HCT116 (cell line): ENCODE results near the gene PLOD1. TPM values are rescaled to one million over a fixed set of nuclear protein-coding genes. Genes with fewer than 3 reads are reported as not detected.
"Not testable (repeated sequence)": the region's sequence is repeated elsewhere in the genome, so short reads cannot be mapped to it uniquely, and the experiment has no call there.

Source experiments
- ATAC-seq: fragments of 200-7000 bp; cut with Tn5 transposase; 2 replicates; pipeline ENCODE4 v1.9.1; 2020; ENCODE audit warnings: mild to moderate bottlenecking, moderate library complexity
- BruUV-seq: library from RNA; stranded (reverse); fragments of 400-500 nt; replicated peaks from 2 replicates; lab custom pipeline; 2021; lab: Mats Ljungman, UMichigan
- CTCF ChIA-PET: fragments of 300-600 bp; sonication (Branson Sonifier 250); formaldehyde crosslinking; loops from one replicate; lab custom pipeline; 2021; ENCODE audit warnings: antibody characterized with exemption; lab: Charles Lee
- POLR2A ChIA-PET: fragments of 300-600, 350-600 bp; sonication (Branson Sonifier 250); formaldehyde crosslinking; loops from one replicate; lab custom pipeline; 2021; ENCODE audit warnings: antibody characterized with exemption; lab: Charles Lee
- RAD21 ChIA-PET, 2 experiments: fragments of 300-600 bp; sonication (Branson Sonifier 250); formaldehyde crosslinking; loops; one replicate each; lab custom pipeline; 2023; ENCODE audit warnings: low total read pairs in 2 of 2; ENCODE audit not compliant: uncharacterized antibody in 2 of 2, unreplicated experiment in 2 of 2, low non-redundant PET in 1 of 2; lab: Charles Lee
- DNase-seq: peaks from one replicate; pipeline ENCODE4 v3.0.0-alpha.2; 2010; ENCODE audit warnings: low read depth, low spot score
- H2AFZ ChIP-seq: fragments of 200-600 bp; shearing (Covaris generic), sonication (generic); 2 replicates; pipeline ENCODE4 v1.6.1; 2017; ENCODE audit warnings: low read depth, mixed run types, mixed read lengths, antibody characterized with exemption, low read length; ENCODE audit not compliant: poor library complexity, severe bottlenecking
- H3K27ac ChIP-seq: 2 replicates; pipeline ENCODE4 v1.5.1; 2012; ENCODE audit warnings: low read depth, low read length
- H3K27me3 ChIP-seq: fragments of 200-600 bp; sonication (generic); 2 replicates; pipeline ENCODE4 v1.6.1; 2016; ENCODE audit warnings: mixed run types, low read length, mixed read lengths; ENCODE audit not compliant: insufficient read depth
- H3K36me3 ChIP-seq, 2 experiments: fragments of 200-500 bp in 1 of 2; fragments of 200-600 bp in 1 of 2; sonication (Bioruptor generic) in 1 of 2; sonication (generic) in 1 of 2; 2 replicates each; pipeline versions ENCODE4 v1.5.1 to v1.6.1; 2014 to 2016; ENCODE audit warnings: low read length in 2 of 2, inconsistent platforms in 1 of 2, mixed read lengths in 1 of 2, mixed run types in 1 of 2; ENCODE audit not compliant: insufficient read depth in 2 of 2, control insufficient read depth in 1 of 2
- H3K4me1 ChIP-seq, 2 experiments: fragments of 200-600 bp in 1 of 2; sonication (generic) in 1 of 2; 2 replicates each; pipeline versions ENCODE4 v1.5.1 to v1.6.1; 2012 to 2017; ENCODE audit warnings: low read length in 2 of 2, inconsistent platforms in 1 of 2, mild to moderate bottlenecking in 1 of 2, mixed read lengths in 1 of 2, mixed run types in 1 of 2, moderate library complexity in 1 of 2; ENCODE audit not compliant: insufficient read depth in 2 of 2, control insufficient read depth in 1 of 2
- H3K4me2 ChIP-seq: fragments of 200-600 bp; sonication (generic); 2 replicates; pipeline ENCODE4 v1.6.1; 2017; ENCODE audit warnings: mixed run types, low read length, mixed read lengths
- H3K4me3 ChIP-seq, 2 experiments: fragments of 200-600 bp in 1 of 2; sonication (generic) in 1 of 2; replicated peaks in 1 of 2; 2 replicates each; pipeline ENCODE4 v1.5.1; 2011 to 2016; ENCODE audit warnings: low read length in 2 of 2, control low read depth in 1 of 2, low read depth in 1 of 2, mild to moderate bottlenecking in 1 of 2, mixed read lengths in 1 of 2, mixed run types in 1 of 2
- H3K79me2 ChIP-seq: fragments of 200-600 bp; sonication (generic); 2 replicates; pipeline ENCODE4 v1.6.1; 2017; ENCODE audit warnings: mild to moderate bottlenecking, mixed run types, low read length, moderate library complexity, mixed read lengths; ENCODE audit not compliant: insufficient read depth
- H3K9ac ChIP-seq: fragments of 200-600 bp; sonication (generic); 2 replicates; pipeline ENCODE4 v1.6.1; 2016; ENCODE audit warnings: low read length, mixed read lengths
- H3K9me2 ChIP-seq: fragments of 200-600 bp; sonication (generic), shearing (Covaris generic); 2 replicates; pipeline ENCODE4 v1.6.1; 2017; ENCODE audit warnings: mixed run types, mild to moderate bottlenecking, moderate library complexity; ENCODE audit not compliant: insufficient read depth
- H3K9me3 ChIP-seq, 2 experiments: fragments of 200-500 bp in 1 of 2; fragments of 200-600 bp in 1 of 2; sonication (Bioruptor generic) in 1 of 2; sonication (generic) in 1 of 2; 2 replicates each; pipeline ENCODE4 v1.6.1; 2014 to 2017; ENCODE audit warnings: low read length in 2 of 2, mixed read lengths in 2 of 2, inconsistent platforms in 1 of 2, low read depth in 1 of 2, mild to moderate bottlenecking in 1 of 2, mixed run types in 1 of 2, moderate library complexity in 1 of 2; ENCODE audit not compliant: control insufficient read depth in 1 of 2, insufficient read depth in 1 of 2
- H4K20me1 ChIP-seq: fragments of 200-600 bp; sonication (generic), shearing (Covaris generic); 2 replicates; pipeline ENCODE4 v1.6.1; 2017; ENCODE audit warnings: mixed run types, mild to moderate bottlenecking, moderate library complexity; ENCODE audit not compliant: insufficient read depth
- CBX3 ChIP-seq: IDR thresholded peaks from 2 replicates; pipeline ENCODE4 v1.6.1; 2012; ENCODE audit warnings: low read depth
- CTCF ChIP-seq, 3 experiments: fragments of 200-600 bp in 1 of 3; sonication (generic) in 1 of 3; IDR thresholded peaks in 2 of 3; conservative IDR thresholded peaks in 1 of 3; 2 replicates each; pipeline ENCODE4 v1.5.1; 2012 to 2017; ENCODE audit warnings: low read depth in 2 of 3, low read length in 2 of 3, antibody characterized with exemption in 1 of 3, borderline replicate concordance in 1 of 3, control low read depth in 1 of 3, mild to moderate bottlenecking in 1 of 3, mixed read lengths in 1 of 3, mixed run types in 1 of 3, moderate library complexity in 1 of 3; ENCODE audit not compliant: insufficient read depth in 1 of 3
- ELF1 ChIP-seq: IDR thresholded peaks from 2 replicates; pipeline ENCODE4 v1.6.1; 2012; ENCODE audit warnings: low read depth, borderline replicate concordance
- EZH2 ChIP-seq: fragments of 200-600 bp; sonication (generic); IDR thresholded peaks from 2 replicates; pipeline ENCODE4 v1.6.1; 2017; ENCODE audit warnings: antibody characterized with exemption, mixed run types
- EZH2phosphoT487 ChIP-seq: fragments of 200-600 bp; IDR thresholded peaks from 2 replicates; pipeline ENCODE4 v1.6.1; 2018; ENCODE audit warnings: antibody characterized with exemption, borderline replicate concordance
- FOSL1 ChIP-seq: IDR thresholded peaks from 2 replicates; pipeline ENCODE4 v1.6.1; 2012; ENCODE audit warnings: low read depth
- JUND ChIP-seq: IDR thresholded peaks from 2 replicates; pipeline ENCODE4 v1.6.1; 2012
- POLR2A ChIP-seq: IDR thresholded peaks from 2 replicates; pipeline ENCODE4 v1.7.0; 2011; ENCODE audit warnings: borderline replicate concordance; ENCODE audit not compliant: insufficient read depth, insufficient read length; ENCODE audit errors: extremely low read depth
- SIN3A ChIP-seq: IDR thresholded peaks from 2 replicates; pipeline ENCODE4 v1.6.1; 2012; ENCODE audit warnings: low read depth
- SRF ChIP-seq: IDR thresholded peaks from 2 replicates; pipeline ENCODE4 v1.6.1; 2012; ENCODE audit warnings: low read depth
- ZBTB33 ChIP-seq: IDR thresholded peaks from 2 replicates; pipeline ENCODE4 v1.6.1; 2011; ENCODE audit warnings: mild to moderate bottlenecking, low read length, moderate library complexity; ENCODE audit not compliant: insufficient replicate concordance; ENCODE audit errors: extremely low read depth
- intact Hi-C: fragments of 100-400 bp; cut with micrococcal nuclease; formaldehyde crosslinking; loops from 2 replicates; pipeline ENCODE4 v1.10.0; 2022
- total RNA-seq: library from RNA; stranded (reverse); gene quantifications from one replicate; pipeline ENCODE4 v1.2.1, GENCODE V29; 2021; ENCODE audit not compliant: unreplicated experiment
- TF ChIP-seq, protein P1 (sequence below): IDR thresholded peaks from 2 replicates; pipeline ENCODE4 v1.6.1; 2012

PLOD1 gene
- total RNA-seq, 1 experiment from 2014 or later = 175 TPM

DNA sequence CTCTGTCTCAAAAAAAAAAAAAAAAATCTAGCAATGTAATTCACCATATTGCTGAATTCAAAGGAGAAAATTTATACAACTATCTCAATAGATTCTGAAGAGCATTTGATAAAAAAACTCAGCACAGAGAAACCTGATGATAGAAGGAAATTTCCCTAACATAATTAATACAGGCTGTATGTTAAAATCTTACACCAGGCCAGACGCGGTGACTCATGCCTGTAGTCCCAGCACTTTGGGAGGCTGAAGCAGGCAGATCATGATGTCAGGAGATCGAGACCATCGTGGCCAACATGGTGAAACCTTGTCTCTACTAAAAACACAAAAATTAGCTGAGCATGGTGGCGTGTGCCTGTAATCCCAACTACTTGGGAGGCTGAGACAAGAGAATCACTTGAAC is 30.4 kb upstream of the PLOD1 start:
- H3K9ac ChIP-seq, DNase-seq, H3K79me2 ChIP-seq, ATAC-seq, H3K4me3 ChIP-seq, POLR2A ChIA-PET, H4K20me1 ChIP-seq, H3K27me3 ChIP-seq, H3K4me2 ChIP-seq, H3K36me3 ChIP-seq, H3K9me2 ChIP-seq, H2AFZ ChIP-seq, H3K9me3 ChIP-seq, H3K27ac ChIP-seq, intact Hi-C loops, RAD21 ChIA-PET, BruUV-seq: not testable (repeated sequence)
- peaks cover 20 to 38% of the 10 kb centered on the region in 2 experiments for H3K4me1 ChIP-seq
- CTCF ChIA-PET = interaction anchor here (0.7 kb wide), 1 partner anchor 123 kb away, joined by 4 read pairs; no protein-coding TSS in a partner anchor

- ChIA-PET CTCF (no interaction called here), POLR2A (no interaction called here), RAD21 (no interaction called here)
- Histone ChIP-seq H3K9me2 (no peaks in the 10 kb centered on the region), H3K4me3 (no peak overlapping the region), H3K9ac (no peak overlapping the region), H3K27me3 (no peaks in the 10 kb centered on the region), H3K36me3 (no peaks in the 10 kb centered on the region), H2AFZ (no peak overlapping the region), H4K20me1 (no peaks in the 10 kb centered on the region), H3K9me3 (no peaks in the 10 kb centered on the region), H3K4me1 (peaks cover 20 to 41% of the 10 kb centered on the region in 2 experiments), H3K27ac (no peak overlapping the region), H3K4me2 (no peak overlapping the region), H3K79me2 (no peaks in the 10 kb centered on the region)
- intact Hi-C loops = no loop called here
- DNase-seq (no peak), ATAC-seq (no peak)
- TF ChIP-seq CBX3 (no peak), JUND (no peak), POLR2A (no peak), EZH2phosphoT487 (no peak), SIN3A (no peak), SRF (no peak), FOSL1 (no peak), ELF1 (no peak), ZBTB33 (no peak), EZH2 (no peak), CTCF (IDR thresholded peaks at IDR 0.05 in 2 of 3, conservative IDR thresholded peaks at IDR 0.05 in 1 of 3; ENCODE audit: borderline replicate concordance in 1 of 3, insufficient read depth in 1 of 3, low read depth in 2 of 3, low read length in 2 of 3) (no peak)
- TF ChIP-seq, protein P1, sequence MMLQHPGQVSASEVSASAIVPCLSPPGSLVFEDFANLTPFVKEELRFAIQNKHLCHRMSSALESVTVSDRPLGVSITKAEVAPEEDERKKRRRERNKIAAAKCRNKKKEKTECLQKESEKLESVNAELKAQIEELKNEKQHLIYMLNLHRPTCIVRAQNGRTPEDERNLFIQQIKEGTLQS = no peak
- no TSS peak for BruUV-seq
These were observed 29.5 kb upstream of the PLOD1 start for GRCh38 chr1:11904978-11905377.
